Stimulated activated CD8-positive, alpha-beta memory T cell treated with anti-CD3 and anti-CD28 coated beads, Interleukin-2, amount 100 ng/mL, for 1 hour (primary cell): Measurements from ENCODE around the gene TMEM92.
"Not testable (repeated sequence)": the region's sequence is repeated elsewhere in the genome, so short reads cannot be mapped to it uniquely, and the experiment has no call there.

Experiments used
- DNase-seq, 2 donors: peaks; one replicate each; pipeline ENCODE4 v3.0.0-alpha.2; 2020; ENCODE audit warnings: low read depth in 2 of 2

Gene TMEM92

GRCh38 chr17:50276588-50277356 is 2.5 kb downstream of the TMEM92 start:
- no peak for DNase-seq

- DNase-seq = no peak
Measured at GRCh38 chr17:50277357-50277754, 3.1 kb downstream of the TMEM92 start.

DNA sequence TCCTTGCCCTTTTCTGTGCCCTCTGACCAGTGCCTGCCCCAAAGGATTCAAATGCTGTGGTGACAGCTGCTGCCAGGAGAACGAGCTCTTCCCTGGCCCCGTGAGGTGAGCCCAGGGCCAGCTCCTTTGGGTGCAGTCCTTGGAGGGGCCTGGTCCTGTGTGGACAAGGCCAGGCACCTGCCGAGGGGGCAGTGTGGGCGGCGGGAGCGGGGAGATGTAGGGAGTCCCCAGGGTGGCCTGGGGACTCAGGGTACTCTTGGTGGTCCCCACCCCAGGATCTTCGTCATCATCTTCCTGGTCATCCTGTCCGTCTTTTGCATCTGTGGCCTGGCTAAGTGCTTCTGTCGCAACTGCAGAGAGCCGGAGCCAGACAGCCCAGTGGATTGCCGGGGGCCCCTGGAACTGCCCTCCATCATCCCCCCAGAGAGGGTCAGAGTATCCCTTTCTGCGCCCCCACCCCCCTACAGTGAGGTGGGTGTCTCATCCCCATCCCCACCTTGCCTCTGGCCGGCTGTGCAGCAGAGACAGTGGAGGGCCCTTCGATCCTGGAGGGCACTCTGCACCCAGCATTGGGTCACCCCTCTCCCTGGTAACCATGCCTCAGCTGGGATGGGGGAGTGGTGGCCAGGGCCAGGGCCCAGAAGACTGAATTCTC is 4.4 kb downstream of the TMEM92 start:
- no peak for DNase-seq

- no peak for DNase-seq
Measured at GRCh38 chr17:50279181-50279526, 4.9 kb downstream of the TMEM92 start.

GRCh38 chr17:50279639-50280038 is 5.4 kb downstream of the TMEM92 start:
- no peak for DNase-seq

GRCh38 chr17:50280068-50280467 is 5.8 kb downstream of the TMEM92 start:
- no peak for DNase-seq

- no peak for DNase-seq
Measured at GRCh38 chr17:50280801-50281441, 6.7 kb downstream of the TMEM92 start.

DNA sequence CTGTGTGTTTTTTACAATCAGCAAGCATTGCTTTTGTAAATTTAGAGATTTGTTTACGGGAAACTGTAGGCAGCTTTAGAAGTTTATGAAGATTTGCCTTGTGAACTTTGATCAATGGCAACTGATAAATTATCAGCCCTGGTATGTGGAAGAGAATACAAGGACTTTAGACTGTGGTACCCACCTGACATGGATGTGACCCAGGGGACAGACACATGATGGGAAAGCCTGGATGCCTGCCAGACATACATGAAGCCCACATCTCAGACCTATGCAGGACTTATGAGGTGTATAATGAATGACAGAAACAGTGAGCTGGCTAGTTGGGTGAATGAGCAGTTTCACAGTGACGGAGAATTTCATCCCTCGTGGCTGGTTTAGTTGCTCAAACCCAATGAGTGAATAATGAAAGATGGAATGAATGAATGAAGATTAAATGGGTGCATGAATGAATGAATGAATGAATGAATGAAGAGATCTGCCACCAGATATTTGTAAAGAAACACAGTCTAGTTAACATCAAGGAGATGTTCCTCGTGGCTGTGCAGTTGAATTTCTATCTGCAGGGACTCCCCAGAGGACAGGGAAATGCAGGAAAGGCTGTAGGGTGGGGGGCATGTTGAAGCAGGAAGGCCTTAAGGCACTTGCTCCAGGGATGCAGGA is 7.6 kb downstream of the TMEM92 start:
- no peak for DNase-seq

- DNase-seq = no peak
Measured at GRCh38 chr17:50283246-50283645, 9.0 kb downstream of the TMEM92 start.

GRCh38 chr17:50283714-50284113 is 9.4 kb downstream of the TMEM92 start:
- no peak for DNase-seq

- DNase-seq = no peak
Measured at GRCh38 chr17:50285941-50286340, 11.7 kb downstream of the TMEM92 start.

GRCh38 chr17:50287302-50287701 is 13.0 kb downstream of the TMEM92 start:
- DNase-seq = not testable (repeated sequence)

DNA sequence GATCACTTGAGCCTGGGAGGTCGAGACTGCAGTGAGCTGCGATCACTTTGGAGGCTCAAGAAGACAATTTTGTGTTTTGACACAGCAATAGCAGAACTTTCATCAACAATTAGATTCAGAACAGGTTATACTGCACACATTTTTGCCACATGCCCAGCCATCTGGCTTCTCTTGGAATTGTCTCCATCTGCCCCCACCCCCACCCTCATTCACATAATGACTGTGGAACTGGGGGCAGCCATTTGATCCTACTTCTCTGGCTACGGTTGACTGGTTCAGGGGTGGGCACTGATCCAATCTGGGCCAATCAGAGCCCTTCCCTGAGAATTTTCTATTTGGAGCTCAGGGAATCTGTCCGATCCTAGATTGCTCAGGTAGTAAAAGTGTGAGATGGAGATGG is 14.0 kb downstream of the TMEM92 start:
- no peak for DNase-seq

DNA sequence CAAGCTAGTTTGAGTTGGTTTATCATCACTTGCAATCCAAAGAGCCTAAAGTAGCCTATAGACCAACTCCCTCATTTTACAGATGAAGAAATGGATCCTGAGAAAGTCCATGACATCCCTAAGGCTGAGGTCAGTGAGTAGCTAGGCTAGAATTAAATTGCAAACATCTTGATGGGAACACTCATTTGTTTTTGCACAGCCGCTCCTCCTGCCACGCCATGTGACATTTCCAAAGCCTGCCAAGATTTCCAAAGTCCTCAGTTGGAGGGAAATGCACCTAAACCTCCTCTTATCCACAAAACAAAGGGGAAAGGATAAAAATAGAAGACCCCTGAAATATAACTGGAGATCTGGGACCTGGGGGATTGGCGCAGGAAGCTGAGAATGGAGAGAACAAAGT is 15.0 kb downstream of the TMEM92 start:
- DNase-seq = no peak

GRCh38 chr17:50289991-50290702 is 15.9 kb downstream of the TMEM92 start:
- DNase-seq = no peak

- DNase-seq = no peak
Measured at GRCh38 chr17:50290933-50291332, 16.7 kb downstream of the TMEM92 start.

DNA sequence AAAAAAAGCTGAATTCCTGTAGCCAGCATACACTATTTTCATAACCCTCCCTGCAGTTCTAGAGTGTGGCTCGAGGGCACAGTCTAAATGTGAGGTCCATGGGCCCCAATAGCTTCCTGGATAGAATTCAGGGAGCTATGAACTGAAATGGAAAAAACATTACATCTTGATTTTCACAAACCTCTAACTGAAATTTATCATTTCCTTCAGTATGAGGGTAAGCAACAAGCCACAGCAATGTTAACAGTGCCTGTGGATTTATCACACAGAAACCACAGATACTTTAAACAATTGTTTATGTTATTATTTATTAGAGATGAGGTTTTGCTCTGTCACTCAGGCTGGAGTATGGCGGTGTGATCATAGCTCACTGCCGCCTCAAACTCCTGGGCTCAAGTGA is 18.2 kb downstream of the TMEM92 start:
- no peak for DNase-seq

DNA sequence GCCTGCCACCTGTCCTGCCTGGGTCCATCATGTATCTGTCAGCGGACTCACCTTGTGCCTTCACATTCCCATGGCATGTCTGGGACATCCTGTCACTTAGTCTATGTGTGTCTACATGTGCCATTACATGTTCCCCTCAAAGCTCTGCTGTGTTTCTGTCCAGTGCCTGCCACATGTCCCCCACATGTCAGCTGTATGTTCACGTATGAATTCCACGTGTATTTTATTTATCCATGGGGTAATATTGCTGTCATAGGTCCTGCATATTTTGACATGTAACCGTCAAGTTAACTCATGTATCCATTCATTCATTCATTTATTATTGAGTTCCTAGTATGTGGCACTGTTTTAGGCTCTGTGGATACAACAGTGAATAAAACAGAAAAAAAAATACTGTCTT is 20.8 kb downstream of the TMEM92 start:
- DNase-seq = no peak

DNA sequence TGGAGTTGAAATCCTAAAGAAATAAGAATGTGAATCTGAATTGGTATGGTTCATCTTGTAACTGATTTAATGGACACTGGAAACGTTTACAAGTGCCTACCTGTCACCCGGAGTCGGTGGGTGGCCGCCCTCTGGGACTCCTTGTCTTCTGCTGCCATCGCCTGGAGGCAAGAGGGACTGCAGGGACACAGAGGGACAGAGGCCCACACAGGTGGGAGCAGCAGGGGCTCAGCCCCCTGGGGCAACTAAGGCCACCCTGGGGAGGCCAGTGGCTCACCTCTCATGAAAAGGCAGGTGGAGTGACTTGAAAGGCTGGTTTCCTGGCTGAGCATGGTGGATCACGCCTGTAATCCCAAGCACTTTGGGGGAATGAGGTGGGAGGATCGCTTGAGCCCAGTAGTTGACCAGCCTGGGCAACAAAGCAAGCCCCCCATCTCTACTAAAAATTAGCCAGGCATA is 23.2 kb downstream of the TMEM92 start:
- peak; percentile 54 to 65 for DNase-seq

GRCh38 chr17:50298018-50298417 is 23.8 kb downstream of the TMEM92 start:
- no peak for DNase-seq

DNA sequence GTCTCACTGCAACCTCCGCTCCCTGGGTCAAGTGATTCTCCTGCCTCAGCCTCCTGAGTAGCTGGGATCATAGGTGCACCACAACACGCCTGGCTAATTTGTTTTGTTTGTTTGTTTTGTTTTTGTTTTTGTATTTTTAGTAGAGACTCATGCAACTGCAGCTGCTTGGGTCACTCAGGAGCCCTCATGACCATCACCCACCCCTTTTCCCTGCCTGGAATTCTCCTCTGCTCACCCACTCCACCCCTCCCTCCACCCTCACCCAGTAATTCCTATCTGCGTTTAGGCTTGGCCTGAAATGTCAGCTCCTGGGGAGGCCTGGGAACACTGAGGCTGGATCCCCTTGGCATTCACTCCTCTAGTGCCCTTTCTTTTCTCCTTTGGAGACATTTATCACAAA is 25.5 kb downstream of the TMEM92 start:
- DNase-seq = no peak

DNA sequence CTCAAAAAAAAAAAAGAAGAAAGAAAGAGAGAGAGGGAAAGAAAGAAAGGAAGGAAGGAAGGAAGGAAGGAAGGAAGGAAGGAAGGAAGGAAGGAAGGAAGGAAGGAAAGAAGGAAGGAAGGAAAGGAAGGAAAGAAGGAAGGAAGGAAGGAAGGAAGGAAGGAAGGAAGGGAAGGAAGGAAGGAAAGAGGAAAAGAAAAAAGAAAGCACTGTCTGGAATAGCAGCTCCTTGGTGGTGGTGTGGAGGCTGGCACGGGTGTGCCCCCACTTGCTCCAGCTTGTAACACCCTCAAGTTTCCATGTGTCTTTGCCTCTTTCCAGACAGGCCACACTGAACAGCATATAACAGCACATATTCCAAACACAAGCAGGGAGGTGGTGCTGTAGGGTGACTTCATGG is 26.6 kb downstream of the TMEM92 start:
- not testable (repeated sequence) for DNase-seq
